ENCODE data around the gene GDPD5. TPM values are rescaled to one million over a fixed set of nuclear protein-coding genes. Genes with fewer than 3 reads are reported as not detected.

Gene GDPD5
- polyA plus RNA-seq, 1 experiment, result 7.7 TPM

GRCh38 chr11:75570559-75571139, 44.9 kb upstream of the GDPD5 start:
- ChIA-PET POLR2A (no interaction called here), CTCF (interaction anchor here (0.6 to 3.9 kb wide), 7 partner anchors 11 to 141 kb away, joined by 3 to 15 read pairs (median 4); no protein-coding TSS in a partner anchor)
- H3K36me3 ChIP-seq (ENCODE audit: control insufficient read depth, insufficient read depth, low read length), result peaks cover 76% of the 10 kb centered on the region
- no peak for TF ChIP-seq CTCF (IDR thresholded peaks at IDR 0.05; ENCODE audit: insufficient read depth, low read depth, low read length)
- H3K27me3 ChIP-seq (ENCODE audit: control insufficient read depth, insufficient read depth, low read length), result no peaks in the 10 kb centered on the region
- H3K4me3 ChIP-seq (ENCODE audit: low read depth, low read length), result no peak overlapping the region
- DNase-seq (ENCODE audit: low read depth), result no peak

GRCh38 chr11:75568616-75569219, 43.0 kb upstream of the GDPD5 start:
- Histone ChIP-seq H3K27me3 (ENCODE audit: control insufficient read depth, insufficient read depth, low read length) (no peaks in the 10 kb centered on the region), H3K36me3 (ENCODE audit: control insufficient read depth, insufficient read depth, low read length) (peaks cover 75% of the 10 kb centered on the region), H3K4me3 (ENCODE audit: low read depth, low read length) (no peak overlapping the region)
- ChIA-PET CTCF (interaction anchor here (0.6 to 9.8 kb wide), 6 partner anchors 7 to 299 kb away, joined by 3 to 74 read pairs (median 5); no protein-coding TSS in a partner anchor), POLR2A (no interaction called here)
- no peak for TF ChIP-seq CTCF (IDR thresholded peaks at IDR 0.05; ENCODE audit: insufficient read depth, low read depth, low read length)
- no peak for DNase-seq (ENCODE audit: low read depth)

GRCh38 chr11:75567971-75568370, 42.2 kb upstream of the GDPD5 start:
- no peak for DNase-seq (ENCODE audit: low read depth)
- Histone ChIP-seq H3K27me3 (ENCODE audit: control insufficient read depth, insufficient read depth, low read length) (no peaks in the 10 kb centered on the region), H3K36me3 (ENCODE audit: control insufficient read depth, insufficient read depth, low read length) (peaks cover 71% of the 10 kb centered on the region), H3K4me3 (ENCODE audit: low read depth, low read length) (no peak overlapping the region)
- CTCF ChIA-PET, result interaction anchor here (1.1 to 9.8 kb wide), 5 partner anchors 8 to 138 kb away, joined by 3 to 74 read pairs (median 4); no protein-coding TSS in a partner anchor
- POLR2A ChIA-PET, result no interaction called here
- TF ChIP-seq CTCF (IDR thresholded peaks at IDR 0.05; ENCODE audit: insufficient read depth, low read depth, low read length), result no peak

DNA sequence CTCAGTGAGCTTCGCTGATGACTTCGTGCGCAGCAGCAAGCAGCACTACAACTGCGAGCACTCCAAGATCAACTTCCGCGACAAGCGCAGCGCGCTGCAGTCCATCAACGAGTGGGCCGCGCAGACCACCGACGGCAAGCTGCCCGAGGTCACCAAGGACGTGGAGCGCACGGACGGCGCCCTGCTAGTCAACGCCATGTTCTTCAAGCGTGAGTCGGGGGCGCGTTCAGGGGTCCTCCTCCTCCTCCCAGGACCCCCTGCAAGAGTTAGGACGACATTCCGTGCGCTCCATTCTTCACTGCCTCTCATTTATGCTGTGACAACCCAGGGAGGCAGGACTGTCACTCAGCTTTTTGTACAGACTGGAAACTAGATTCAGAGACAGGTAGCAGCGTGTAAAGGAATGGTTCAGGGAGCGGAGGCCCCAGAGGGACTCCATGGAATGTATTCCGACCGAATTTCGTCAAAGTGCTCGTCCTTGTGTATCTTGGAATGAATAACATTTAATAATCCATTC, 41.1 kb upstream of the GDPD5 start:
- CTCF ChIA-PET, result interaction anchor here (0.9 to 9.8 kb wide), 6 partner anchors 9 to 23 kb away, joined by 3 to 74 read pairs (median 10); no protein-coding TSS in a partner anchor
- no peak for TF ChIP-seq CTCF (IDR thresholded peaks at IDR 0.05; ENCODE audit: insufficient read depth, low read depth, low read length)
- Histone ChIP-seq H3K36me3 (ENCODE audit: control insufficient read depth, insufficient read depth, low read length) (peaks cover 60% of the 10 kb centered on the region), H3K27me3 (ENCODE audit: control insufficient read depth, insufficient read depth, low read length) (no peaks in the 10 kb centered on the region), H3K4me3 (ENCODE audit: low read depth, low read length) (no peak overlapping the region)
- DNase-seq (ENCODE audit: low read depth), result no peak
- POLR2A ChIA-PET, result interaction anchor here (4.0 kb wide), 1 partner anchor 13 kb away, joined by 26 read pairs; no protein-coding TSS in a partner anchor

All from BJ (cell line).